ENCODE results near the gene PRPH2.
A peak's percentile ranks its signal among the peaks of the same experiment; 100 is the strongest.
"Not testable (repeated sequence)": the region's sequence is repeated elsewhere in the genome, so short reads cannot be mapped to it uniquely, and the experiment has no call there.

The PRPH2 gene

DNA sequence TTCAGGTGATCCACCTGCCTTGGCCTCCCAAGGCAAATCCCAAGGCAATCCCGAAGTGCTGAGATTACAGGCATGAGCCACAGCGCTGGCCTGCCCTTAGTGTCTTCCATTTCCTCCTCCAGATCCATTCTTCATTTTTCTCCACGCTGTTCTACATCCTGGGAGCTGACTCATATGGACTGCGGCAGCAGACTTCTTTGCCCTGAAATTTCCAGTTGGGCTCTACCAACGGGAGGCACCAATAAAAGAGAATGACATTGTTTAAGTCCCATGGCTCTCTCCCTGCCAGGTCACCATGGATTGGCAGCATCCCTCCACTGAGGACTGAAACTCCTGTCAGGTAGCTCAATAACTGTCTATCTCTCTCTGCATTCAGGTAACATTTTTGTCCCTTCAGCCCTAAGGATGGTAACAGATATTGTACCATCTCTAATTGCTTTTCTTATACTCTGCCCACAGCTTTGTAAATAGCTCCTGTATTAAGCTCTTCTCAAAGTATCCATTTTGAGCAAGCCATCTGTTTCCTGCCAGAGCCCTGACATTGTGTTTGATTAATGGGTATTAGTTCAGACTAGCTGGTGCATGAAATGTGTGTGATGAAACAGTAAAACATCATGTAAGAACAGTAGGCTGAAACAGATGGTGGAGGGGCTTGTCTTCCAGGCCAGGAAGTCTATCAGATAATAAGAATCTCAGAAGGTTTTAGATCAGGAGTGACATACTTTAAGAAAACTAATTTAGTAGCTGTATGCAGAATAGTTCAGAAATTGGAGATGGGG lies 19.9 kb upstream of the PRPH2 start:
- DNase-seq = no peak

DNA sequence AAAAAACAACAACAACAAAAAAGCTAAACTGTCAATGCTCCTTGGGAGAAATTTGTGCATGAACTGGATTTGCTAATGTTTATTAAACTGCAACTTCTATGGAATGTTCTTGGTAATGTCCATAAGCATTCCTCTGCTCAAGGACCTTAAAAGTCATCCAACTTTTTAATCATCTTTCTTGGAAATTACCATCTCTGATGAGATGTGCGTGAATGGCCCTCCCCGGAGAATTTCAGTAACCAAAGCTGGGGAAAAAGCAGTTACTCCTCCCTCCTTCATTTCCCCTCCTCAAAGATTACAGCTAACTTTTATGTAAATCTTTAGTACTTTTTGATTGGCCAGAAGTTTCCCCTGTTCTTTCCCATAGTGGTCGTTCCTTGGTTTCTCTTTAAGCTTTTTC lies 18.3 kb upstream of the PRPH2 start:
- no peak for DNase-seq

DNA sequence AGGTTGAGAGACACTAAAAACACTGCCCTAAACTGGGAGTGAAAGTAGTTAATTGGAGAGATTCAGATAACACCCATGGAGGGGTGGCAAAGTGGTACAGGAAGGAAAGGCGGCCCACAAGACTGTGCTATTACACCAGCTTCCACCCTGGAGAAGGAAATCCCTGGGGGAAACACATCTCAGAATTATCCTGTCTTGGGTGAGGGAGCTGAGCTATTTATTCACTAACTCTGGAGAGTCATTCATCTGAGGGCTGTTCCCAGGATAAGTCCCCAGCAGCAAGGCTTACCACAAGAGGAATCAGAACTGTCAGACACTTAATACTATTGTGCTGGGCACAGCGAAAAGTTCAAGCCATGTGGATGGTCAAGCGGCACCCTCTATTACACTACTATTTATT lies 13.6 kb upstream of the PRPH2 start:
- DNase-seq = no peak

DNA sequence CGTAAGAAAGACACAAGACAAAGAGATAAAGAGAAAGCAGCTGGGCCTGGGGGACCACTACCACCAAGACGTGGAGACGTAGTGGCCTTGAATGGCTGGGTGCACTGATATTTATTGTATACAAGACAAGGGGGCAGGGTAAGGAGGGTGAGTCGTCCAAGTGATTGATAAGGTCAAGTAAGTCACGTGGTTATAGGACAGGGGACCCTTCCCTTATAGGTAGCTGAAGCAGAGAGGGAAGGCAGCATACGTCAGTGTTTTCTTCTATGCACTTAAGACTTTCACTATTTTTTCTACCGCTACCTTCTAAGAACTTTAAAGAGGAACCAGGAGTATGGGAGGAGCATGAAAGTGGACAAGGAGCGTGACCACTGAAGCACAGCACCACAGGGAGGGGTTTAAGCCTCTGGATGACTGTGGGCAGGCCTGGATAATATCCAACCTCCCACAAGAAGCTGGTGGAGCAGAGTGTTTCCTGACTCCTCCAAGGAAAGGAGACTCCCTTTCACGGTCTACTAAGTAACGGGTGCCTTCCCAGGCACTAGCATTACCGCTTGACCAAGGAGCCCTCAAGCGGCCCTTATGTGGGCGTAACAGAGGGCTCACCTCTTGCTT lies 11.6 kb upstream of the PRPH2 start:
- not testable (repeated sequence) for DNase-seq

DNA sequence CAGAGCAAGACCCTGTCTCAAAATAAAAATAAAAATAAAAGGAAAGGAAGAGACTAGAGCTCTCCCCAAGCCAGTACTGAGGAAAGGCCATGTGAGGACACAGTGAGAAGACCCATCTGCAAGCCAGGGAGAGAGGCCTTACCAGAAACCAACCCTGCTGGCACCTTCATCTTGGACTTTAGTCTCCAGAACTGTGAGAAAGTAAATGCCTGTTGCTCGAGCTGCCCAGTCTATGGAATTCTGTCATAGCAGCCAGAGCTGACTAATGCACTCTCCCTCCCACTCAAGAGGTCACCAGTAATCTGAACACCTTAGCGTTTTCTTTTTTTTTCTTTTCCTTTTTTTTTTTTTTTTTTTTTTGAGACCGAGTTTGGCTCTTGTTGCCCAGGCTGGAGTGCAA lies 7.3 kb upstream of the PRPH2 start:
- DNase-seq = no peak

DNA sequence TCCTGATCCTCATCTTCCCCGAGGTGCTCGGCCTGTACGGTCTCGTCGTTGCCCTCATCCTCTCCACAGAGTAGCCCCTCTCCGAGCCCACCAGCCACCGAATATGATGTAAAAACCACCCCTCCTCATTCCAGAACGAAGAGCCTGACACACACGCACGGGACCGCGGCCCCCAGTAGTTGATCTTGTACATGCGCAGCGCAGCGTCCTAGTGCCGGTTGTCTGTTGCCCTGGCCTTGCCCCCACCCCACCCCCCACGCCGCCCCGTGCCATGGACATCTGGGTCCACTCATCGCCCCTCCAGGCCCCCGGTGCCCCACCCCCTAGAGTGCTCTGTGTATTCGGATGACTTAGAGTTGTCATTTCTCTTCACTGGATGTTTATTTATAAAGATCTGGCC lies 5.2 kb upstream of the PRPH2 start:
- no peak for DNase-seq

DNA sequence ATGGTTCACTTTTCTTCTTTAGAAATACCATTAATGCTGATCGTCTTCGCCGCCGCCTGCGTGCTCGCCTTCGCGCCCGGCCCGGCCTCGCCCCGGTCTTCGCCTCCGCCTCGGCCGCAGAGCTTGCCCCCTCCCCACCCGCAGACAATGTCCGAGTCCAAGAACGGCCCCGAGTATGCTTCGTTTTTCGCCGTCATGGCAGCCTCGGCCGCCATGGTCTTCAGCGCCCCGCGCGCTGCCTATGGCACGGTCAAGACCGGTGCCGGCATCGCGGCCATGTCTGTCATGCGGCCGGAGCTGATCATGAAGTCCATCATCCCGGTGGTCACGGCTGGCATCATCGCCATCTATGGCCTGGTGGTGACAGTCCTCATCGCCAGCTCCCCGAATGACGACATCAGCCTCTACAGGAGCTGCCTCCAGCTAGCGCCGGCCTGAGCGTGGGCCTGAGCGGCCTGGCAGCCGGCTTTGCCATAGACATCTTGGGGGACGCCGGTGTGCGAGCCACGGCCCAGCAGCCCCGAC lies 4.8 kb upstream of the PRPH2 start:
- no peak for DNase-seq

DNA sequence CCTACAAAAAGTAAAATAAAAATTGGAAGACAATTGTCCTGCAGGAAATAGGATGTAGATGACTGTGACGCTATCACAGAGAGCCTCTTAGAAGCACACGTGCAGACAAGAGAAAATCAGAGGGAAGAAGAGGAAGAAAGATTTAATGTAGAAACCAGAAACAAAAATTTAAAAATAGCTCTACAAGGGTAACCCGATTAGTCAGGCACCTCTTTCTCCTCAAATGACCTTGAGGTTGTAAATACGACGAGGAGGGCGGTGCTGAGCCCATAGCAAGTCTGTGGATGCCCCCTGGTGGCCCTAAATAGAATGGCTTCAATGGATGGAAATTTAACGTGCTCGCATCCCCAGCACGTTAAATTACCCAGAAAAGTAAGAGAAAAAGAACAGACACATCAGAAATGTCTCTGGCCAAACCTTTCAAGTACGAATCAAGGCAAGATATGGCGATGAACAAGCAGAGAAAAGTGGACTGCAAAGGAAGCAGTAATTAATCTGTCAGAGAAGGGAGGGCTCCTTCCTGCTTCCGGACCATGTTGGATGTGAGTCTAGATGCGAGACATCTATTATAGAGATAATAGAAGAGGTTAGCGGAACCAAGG lies 4.2 kb upstream of the PRPH2 start:
- DNase-seq = peak; percentile 29

DNA sequence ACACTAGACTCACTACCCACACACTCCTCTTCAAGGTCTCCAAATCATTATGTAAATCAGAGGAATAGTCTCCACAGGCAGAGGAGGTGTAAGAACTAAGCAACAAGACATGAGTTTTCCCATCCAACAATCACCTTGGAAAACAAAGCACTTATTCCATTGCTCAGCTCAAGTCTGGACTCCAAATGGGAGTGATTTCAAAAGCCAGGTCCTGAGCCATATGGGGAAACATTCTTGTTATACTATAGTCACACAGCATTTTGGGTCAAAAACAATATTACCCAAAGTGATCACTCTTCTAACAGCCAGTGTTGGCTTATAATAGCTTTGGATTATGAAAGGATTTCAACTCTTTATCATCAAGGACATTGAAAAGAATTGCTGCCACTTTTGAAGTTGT lies 3.6 kb upstream of the PRPH2 start:
- DNase-seq = no peak

DNA sequence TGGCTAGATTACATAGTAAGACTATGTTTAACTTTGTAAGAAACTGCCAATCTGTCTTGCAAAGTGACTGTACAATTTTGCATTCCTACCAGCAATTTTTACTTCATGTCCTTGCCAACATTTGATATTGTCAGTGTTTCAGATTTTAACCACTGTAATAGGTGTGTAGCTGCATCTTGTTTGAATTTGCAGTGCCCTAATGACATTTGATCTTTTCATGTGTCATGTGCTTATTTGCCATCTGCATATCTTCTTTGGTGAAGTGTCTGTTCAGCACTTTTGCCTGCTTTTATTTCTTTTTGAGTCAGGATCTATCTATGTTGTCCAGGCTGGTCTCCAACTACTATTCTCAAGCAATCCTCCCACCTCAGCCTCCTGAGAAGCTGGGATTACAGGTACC lies 2.4 kb upstream of the PRPH2 start:
- no peak for DNase-seq

DNA sequence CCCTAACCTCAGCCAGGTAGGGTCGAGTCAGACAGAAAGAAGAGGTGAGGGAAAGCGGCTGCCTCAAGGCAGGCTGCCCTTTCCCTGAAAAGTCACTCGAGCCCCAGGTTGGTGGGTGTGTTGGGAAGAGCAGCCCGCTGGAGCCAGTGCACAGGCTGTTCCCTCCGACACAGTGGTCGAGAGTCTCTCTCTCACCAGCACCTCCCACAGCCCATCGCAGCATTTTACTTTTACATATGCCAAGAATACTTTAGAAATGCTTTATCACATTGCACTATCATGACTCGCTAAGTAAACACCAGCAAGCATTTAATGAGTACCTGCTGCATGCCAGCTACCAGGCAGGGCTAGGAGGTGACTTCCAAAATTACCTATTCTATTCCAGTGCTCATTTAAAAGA lies 1.7 kb downstream of the PRPH2 start:
- no peak for DNase-seq

DNA sequence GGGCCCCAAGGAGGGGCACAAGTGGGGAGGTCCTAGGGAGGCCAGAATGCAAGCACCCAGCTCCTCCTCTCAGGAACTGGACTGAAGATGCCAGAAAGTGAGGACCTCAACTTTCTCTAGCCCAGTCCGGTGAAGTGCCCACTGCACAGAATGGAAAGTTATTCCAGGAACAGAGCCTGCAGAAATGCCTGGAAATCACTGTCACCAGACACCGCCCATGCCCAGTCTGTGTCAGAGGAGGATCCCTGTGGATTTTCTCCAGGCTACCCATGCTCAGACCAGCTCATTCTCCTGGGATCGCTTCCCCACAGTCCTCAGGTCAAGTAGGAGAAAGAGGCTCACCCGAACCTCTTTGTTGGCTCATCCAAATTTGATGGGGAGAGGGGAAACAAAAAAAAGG lies 6.5 kb downstream of the PRPH2 start:
- DNase-seq = no peak

DNA sequence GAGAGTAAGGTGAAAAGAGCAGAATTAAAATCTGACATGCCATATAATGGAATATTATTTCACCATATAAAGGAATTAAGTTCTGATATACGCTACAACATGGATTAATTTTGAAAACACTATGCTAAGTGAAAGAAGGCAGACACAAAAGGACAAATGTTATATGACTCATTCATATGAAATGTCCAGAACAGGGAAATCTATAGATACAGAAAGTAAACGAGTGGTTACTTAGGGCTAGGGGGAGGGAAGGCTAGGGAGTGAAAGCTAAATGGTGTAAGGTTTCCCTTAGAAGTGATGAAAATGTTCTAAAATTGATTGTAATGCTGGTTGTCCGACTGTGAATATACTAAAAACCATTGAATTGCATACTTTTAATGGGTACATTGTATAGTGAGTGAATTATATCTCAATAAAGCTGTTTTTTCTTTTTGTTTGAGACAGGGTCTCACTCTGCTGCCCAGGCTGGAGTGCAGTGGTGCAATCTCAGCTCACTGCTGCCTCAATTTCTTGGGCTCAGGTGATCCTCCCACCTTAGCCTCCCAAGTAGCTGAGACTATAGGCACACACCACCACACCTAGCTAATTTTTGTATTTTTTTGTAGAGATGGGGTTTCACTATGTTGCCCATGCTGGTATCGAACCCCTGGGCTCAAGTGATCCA lies 8.2 kb downstream of the PRPH2 start:
- DNase-seq = no peak

DNA sequence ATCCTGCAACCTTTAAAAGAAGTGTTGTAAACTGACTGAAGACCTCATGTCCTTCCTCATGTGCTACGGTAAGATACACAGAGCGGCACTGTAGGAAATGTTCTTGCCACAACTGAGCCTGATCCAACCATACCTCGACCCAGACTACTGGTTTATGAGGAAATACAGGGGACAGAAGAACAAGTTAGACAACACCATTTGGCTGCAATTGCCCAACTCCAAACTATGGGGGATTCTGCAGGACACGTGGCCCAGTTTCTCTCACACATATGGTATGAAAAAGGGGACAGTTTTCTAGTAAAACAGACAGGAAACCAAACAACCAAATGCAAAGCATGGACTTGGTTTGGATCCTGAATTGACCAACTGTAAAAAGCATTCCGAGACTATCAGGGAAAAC lies 10.5 kb downstream of the PRPH2 start:
- DNase-seq = no peak

DNA sequence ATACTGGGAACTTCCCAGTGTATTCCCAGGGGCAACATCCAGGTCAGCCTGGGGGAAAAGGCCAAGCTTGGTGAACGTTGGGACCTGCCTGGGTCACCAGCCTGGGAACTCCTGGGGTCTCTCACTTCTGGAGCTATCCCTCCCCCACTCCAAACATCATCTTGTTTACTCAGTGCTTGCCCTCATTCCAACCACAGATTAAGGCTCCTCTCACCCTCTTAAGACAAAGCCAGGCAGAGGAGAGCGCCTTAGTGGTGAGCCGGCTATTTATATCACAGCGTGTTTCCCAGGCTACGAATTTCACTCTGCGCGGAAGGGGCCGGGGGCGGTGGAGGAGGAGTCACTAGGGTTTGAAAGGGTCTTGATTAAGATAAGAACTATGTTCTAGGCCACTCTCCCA lies 12.1 kb downstream of the PRPH2 start:
- DNase-seq = no peak

DNA sequence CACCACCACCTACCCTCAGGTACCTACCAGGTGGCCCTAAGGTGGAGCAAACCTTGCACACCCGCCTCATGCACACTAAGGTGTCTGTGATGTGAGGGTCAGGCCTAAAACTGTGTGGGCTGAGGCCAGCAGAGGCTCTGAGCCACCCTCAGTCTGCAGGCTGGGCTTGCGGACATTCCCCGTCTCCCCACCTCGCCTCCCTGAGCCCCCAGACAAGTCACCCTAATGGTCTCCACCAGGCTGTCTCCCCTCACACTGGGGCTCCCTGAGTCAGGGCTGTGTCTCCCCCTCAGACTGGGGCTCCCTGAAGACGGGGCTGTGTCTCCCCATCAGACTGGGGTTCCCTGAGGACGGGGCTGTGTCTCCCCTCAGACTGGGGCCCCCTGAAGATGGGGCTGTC lies 12.5 kb downstream of the PRPH2 start:
- no peak for DNase-seq

DNA sequence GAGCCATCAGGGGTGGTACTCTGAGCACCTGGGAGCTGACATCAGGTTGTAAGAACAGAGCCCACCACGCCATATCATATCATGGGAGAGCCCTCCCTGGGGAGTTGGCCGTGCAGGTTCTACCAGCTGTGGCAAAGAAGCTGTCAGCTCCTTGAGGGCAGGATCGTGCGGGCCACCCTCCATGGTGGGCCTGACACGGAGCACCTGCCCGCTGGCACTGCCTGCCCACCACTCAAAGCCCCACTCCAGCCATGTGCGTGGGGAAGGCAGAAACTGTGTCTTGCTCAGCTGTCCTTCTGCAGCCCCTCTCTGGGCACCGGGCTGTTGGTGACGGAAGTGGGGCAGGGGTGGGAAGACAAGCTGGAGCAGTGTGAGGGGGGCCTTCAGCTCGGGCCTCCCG lies 14.3 kb downstream of the PRPH2 start:
- DNase-seq = no peak

DNA sequence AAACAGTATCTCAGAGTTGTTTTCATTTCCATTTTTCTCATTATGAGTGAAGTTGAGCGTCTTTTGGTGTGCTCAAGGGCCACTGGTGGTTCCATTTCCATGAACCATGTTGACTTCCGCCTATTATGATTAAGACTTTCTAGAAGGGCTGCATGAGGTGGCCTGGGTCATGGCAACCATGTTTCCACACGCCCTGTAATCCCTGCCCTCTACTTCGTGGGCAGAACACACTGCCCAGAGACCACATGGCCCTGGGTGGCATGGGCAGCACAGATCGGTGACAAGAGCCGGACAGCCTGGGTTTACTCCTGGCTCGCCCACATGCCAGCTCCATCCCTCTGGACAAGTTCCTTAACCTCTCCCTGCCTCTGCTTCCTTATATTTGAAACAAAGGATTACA lies 14.8 kb downstream of the PRPH2 start:
- DNase-seq = no peak

DNA sequence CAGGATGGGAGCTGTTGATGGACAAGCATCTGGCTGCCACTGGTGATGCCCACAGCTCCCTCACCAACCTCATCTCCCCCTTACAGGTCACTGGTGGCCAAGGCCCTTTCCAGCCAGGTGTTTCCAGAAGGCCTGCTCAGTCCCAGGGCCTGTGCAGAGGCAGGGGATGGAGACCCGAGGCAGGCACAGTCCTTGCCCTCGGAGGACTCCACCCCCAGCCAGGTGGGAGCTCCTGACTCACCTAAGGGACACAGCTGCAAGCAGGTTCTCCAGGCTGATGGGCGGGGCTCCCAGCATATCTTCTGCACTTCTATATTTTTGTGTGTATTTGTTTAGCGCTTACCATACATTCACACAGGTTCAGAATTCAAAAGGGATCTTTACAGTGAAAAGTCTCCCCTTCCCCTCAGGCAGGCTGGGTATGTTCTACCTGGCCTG lies 17.4 kb downstream of the PRPH2 start:
- no peak for DNase-seq

DNA sequence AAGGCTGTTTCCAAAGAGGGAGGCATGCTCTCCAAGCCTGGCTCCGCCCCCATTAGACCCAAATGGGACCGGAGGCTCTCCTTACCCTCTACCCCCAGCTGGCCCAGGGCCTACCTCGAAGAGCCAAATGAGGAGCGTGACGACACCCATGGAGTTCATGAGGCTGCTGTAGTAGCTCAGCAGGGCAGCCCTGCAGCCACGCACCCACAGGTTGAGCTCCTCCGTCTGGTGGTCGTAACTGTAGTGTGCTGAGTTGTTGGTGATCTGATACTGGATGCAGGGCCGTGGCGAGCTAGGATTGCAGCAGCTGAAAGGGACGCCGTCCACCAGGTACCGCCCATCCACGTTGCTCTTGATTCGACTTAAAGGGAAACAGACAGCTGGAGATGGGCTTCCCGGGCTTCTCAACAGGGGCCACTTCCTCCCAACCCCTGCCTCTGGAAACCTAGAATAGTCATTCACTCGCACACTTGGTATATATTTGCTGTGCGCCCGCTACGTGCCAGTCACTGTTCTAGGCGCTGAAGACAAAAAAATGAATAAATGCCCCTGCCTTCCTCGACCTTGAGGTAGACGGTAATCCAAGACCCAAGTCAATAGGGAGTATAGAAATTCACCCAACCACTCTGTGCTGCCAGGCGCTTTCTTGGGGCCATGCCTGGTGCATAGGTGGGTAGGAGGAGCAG lies 18.0 kb downstream of the PRPH2 start:
- no peak for DNase-seq

DNA sequence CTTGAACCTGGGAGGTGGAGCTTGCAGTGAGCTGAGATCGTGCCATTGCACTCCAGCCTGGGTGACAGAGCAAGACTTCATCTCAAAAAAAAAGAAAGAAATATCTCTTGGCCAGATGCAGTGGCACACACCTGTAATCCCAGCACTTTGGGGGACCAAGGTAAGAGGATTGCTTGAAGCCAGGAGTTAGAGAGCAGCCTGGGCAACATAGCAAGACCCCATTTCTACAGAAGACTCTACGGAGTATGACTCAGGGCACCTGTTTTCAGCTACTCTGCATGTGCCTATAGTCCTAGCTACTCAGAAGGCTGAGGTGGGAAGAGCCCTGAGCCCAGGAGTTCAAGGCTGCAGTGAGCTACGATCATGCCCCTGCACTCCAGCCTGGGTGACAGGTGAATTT lies 19.6 kb downstream of the PRPH2 start:
- DNase-seq = not testable (repeated sequence)

DNA sequence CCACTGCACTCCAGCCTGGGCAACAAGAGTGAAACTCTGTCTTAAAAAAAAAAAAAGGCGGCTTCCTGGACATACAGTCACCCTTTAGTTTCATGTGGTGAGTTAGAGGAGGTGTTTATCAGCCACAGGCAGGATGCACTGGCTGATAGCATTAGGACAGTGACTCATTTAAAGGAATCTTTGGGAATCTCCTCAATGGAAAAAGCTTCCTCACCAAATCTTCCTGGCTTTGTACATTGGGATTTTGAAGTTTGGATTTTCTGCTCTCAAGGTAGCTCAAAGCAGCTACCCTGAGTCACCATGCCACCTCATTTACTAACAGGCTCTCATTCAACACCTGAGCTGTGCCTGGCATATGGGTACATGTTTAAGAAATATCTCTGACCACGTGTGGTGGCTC lies 20.2 kb downstream of the PRPH2 start:
- DNase-seq = no peak

DNA sequence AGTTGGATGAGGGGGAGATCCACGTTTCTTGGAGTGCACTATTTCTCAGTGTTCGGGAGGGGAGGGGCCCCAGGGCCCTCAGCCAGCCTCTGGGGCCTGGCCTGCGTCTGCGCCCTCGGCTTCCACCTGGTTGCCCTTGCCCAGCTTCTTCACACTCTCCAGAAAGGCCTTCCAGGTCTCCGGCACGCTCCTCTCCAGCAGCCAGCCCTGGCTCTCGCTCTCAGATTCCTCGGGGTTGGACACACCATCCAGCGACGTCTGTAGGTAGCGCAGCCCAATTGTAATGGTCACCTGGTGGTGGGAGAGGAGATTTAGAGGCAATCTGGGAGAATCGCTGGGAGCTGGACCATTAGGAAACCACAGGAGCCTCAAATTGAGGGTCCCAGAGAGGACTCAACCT lies 24.2 kb downstream of the PRPH2 start:
- no peak for DNase-seq
